AG04450 (cell line): ENCODE measurements around the gene TRIM29. TPM values are rescaled to one million over a fixed set of nuclear protein-coding genes. Genes with fewer than 3 reads are reported as not detected.

Source experiments
- CTCF ChIA-PET: fragments of 300-600, 350-600 bp; formaldehyde crosslinking; extraction: SDS; loops from one replicate; lab custom pipeline; 2022; ENCODE audit warnings: antibody characterized with exemption, inconsistent platforms; lab: Charles Lee
- POLR2A ChIA-PET: fragments of 350-600 bp; formaldehyde crosslinking; extraction: SDS; loops from one replicate; lab custom pipeline; 2021; ENCODE audit warnings: antibody characterized with exemption, inconsistent platforms; lab: Yijun Ruan, JAX
- DNase-seq: peaks from one replicate; pipeline ENCODE4 v3.0.0-alpha.2; 2011; ENCODE audit warnings: low read depth, low spot score
- H3K27ac ChIP-seq: one replicate; pipeline ENCODE4 v1.5.1; 2012; ENCODE audit warnings: low read depth, low read length, control low read depth
- H3K27me3 ChIP-seq: one replicate; pipeline ENCODE4 v1.6.0; 2012; ENCODE audit warnings: low read length; ENCODE audit not compliant: control insufficient read depth, insufficient read depth
- H3K4me3 ChIP-seq: 2 replicates; pipeline ENCODE4 v1.5.1; 2011; ENCODE audit warnings: mild to moderate bottlenecking, low read depth, low read length, control low read depth
- H3K9me3 ChIP-seq: 2 replicates; pipeline ENCODE4 v1.5.1; 2012; ENCODE audit warnings: low read length; ENCODE audit not compliant: control insufficient read depth, insufficient read depth
- CTCF ChIP-seq: IDR thresholded peaks from 2 replicates; pipeline ENCODE4 v1.5.1; 2011; ENCODE audit warnings: low read depth, low read length, control low read depth, inconsistent platforms
- polyA plus RNA-seq: library from polyadenylated mRNA; depleted of rRNA; stranded (reverse); fragments of >200 nt; gene quantifications from 2 replicates; pipeline ENCODE4 v1.2.3, GENCODE V29; 2011

TRIM29 gene
- polyA plus RNA-seq, 1 experiment: 0.07 TPM

DNA sequence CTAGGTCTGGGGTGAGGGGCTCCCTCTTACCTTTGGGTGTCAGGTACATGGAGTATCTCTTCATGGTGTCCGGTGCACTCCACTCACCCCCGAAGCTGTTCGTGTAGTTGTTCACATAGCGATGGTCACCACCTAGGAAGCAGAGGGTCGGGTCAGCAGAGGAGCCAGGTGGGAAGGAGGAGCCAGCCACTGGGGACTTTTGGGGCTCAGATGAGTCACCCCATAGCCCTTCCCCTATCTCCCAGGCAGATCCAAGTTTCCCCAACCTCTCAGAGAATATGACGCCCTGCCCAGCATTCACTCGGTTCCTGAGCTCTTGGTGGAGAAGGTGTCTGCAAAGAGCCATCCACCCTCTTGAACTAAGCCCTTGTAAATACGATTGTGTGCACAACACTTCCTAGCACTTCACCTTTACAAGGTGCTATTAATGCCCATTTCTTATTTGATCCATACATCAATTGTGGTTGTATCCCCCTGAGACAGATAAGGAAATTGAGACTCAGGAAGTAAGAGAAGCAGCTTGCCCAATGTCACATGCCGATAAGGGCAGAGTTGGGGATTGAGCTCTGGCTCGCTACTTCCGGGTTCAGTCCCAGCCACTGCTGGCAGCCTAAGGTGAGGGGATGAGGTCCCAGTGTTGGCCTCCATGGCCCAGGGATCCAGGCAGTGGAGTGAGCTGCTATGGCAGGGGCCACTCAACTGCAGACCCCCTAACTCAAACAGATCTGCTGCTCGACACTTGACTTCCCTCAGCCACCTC, 14.8 kb downstream of the TRIM29 start:
- Histone ChIP-seq H3K4me3 (no peak overlapping the region), H3K27me3 (peaks cover 23% of the 10 kb centered on the region), H3K27ac (no peak overlapping the region), H3K9me3 (no peaks in the 10 kb centered on the region)
- ChIA-PET CTCF (no interaction called here), POLR2A (no interaction called here)
- TF ChIP-seq CTCF: no peak
- DNase-seq: no peak

DNA sequence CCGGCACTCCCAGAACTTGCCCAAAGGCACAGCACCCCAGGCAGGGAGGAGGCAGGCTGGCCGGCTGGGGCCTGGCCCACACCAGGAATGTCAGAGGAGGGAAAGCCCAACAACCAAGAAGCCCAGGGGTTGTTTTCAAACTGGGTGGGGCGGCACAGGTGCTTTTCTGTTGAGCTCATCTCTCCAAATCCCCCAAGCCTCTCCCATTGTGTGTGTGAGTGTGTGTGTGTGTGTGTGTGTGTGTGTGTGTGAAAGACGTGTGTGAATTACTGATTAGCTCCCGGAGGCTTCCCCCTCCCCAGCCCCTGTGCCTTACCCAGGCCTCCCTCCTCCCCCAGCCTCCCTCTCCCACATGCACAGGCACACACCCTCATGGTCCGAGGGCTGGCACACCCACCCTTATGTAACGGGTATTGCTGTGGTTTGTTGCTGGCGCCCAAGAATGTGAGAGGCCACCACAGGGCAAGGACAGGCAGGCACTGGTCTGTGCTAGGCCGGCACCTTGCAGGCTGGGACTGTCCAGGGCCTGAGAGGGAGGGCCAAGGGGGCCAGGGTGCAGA, 15.9 kb downstream of the TRIM29 start:
- no peaks in the 10 kb centered on the region for H3K9me3 ChIP-seq
- ChIA-PET POLR2A (no interaction called here), CTCF (no interaction called here)
- H3K4me3 ChIP-seq: no peak overlapping the region
- no peak for TF ChIP-seq CTCF
- H3K27ac ChIP-seq: no peak overlapping the region
- peaks cover 19% of the 10 kb centered on the region for H3K27me3 ChIP-seq
- no peak for DNase-seq

- CTCF ChIA-PET: no interaction called here
- Histone ChIP-seq H3K27ac (no peak overlapping the region), H3K9me3 (no peaks in the 10 kb centered on the region), H3K4me3 (no peak overlapping the region), H3K27me3 (peaks cover 15% of the 10 kb centered on the region)
- POLR2A ChIA-PET: no interaction called here
- DNase-seq: no peak
- no peak for TF ChIP-seq CTCF
Observed at GRCh38 chr11:120121336-120121735, 16.6 kb downstream of the TRIM29 start.

- TF ChIP-seq CTCF: no peak
- POLR2A ChIA-PET: no interaction called here
- H3K4me3 ChIP-seq: no peak overlapping the region
- CTCF ChIA-PET: no interaction called here
- H3K27ac ChIP-seq: no peak overlapping the region
- H3K9me3 ChIP-seq: no peaks in the 10 kb centered on the region
- no peak for DNase-seq
- H3K27me3 ChIP-seq: peaks cover 17% of the 10 kb centered on the region
Observed at GRCh38 chr11:120120805-120121335, 17.0 kb downstream of the TRIM29 start.

GRCh38 chr11:120119121-120119520, 18.8 kb downstream of the TRIM29 start:
- ChIA-PET CTCF (interaction anchor here (0.6 to 2.0 kb wide), 2 partner anchors 11 to 376 kb away, joined by 7 to 11 read pairs; no protein-coding TSS in a partner anchor), POLR2A (no interaction called here)
- DNase-seq: no peak

More at GRCh38 chr11:120119121-120119520, 18.8 kb downstream of the TRIM29 start:
- peaks cover 17% of the 10 kb centered on the region for H3K27me3 ChIP-seq
- H3K27ac ChIP-seq: no peak overlapping the region
- no peaks in the 10 kb centered on the region for H3K9me3 ChIP-seq
- no peak for TF ChIP-seq CTCF
- no peak overlapping the region for H3K4me3 ChIP-seq
